Measurements from ENCODE around the gene ANKRD55.

DNA sequence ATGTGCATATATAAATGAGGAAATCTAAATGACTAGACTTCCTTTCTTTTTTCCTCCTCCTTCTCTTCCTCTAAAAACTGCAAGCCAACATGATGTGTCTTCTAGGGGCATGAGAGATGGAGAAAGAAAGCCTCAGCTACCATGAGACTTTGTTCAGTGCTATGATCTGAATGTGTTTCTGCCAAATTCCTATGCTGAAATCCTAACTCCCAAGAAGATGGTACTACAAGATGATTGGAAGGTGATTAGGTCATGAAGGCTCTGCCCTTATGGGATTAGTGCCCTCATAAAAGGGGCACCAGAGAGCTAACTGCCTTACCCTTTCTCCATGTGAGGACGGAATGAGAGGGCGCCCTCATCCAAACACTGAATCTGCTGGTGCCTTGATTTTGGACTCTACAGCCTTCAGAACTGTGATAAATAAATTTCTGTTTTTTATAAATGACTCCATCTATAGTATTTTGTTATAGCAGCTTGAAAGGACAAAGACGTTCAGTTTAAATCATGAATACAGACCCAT is 166.1 kb downstream of the ANKRD55 start:
- TF ChIP-seq, protein P1, sequence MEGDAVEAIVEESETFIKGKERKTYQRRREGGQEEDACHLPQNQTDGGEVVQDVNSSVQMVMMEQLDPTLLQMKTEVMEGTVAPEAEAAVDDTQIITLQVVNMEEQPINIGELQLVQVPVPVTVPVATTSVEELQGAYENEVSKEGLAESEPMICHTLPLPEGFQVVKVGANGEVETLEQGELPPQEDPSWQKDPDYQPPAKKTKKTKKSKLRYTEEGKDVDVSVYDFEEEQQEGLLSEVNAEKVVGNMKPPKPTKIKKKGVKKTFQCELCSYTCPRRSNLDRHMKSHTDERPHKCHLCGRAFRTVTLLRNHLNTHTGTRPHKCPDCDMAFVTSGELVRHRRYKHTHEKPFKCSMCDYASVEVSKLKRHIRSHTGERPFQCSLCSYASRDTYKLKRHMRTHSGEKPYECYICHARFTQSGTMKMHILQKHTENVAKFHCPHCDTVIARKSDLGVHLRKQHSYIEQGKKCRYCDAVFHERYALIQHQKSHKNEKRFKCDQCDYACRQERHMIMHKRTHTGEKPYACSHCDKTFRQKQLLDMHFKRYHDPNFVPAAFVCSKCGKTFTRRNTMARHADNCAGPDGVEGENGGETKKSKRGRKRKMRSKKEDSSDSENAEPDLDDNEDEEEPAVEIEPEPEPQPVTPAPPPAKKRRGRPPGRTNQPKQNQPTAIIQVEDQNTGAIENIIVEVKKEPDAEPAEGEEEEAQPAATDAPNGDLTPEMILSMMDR (IDR thresholded peaks at IDR 0.05) = no peak
- TF ChIP-seq POLR2AphosphoS5 (IDR thresholded peaks at IDR 0.05) = no peak

Measured in sigmoid colon (tissue), 4 donors.